Gastroesophageal sphincter (tissue), 3 donors: ENCODE data around the gene ANKZF1.

Experiments
- CTCF ChIP-seq, 4 experiments: fragments of 200-600 bp in 2 of 4; fragments of 450-650 bp in 2 of 4; sonication (generic) in 1 of 4; IDR thresholded peaks; one replicate each; pipeline ENCODE4 v1.5.1; 2017 to 2019; ENCODE audit warnings: antibody characterized with exemption in 4 of 4, mild to moderate bottlenecking in 2 of 4, moderate library complexity in 2 of 4
- EP300 ChIP-seq: sonication (generic); formaldehyde crosslinking; IDR thresholded peaks from one replicate; pipeline ENCODE4 v1.6.1; 2017; ENCODE audit warnings: antibody characterized with exemption, mild to moderate bottlenecking
- POLR2A ChIP-seq, 2 donors: fragments of 450-650 bp; IDR thresholded peaks; one replicate each; pipeline ENCODE4 v1.6.1; 2017; ENCODE audit warnings: antibody characterized with exemption in 2 of 2, mild to moderate bottlenecking in 2 of 2, moderate library complexity in 1 of 2
- POLR2AphosphoS5 ChIP-seq: sonication (generic); formaldehyde crosslinking; IDR thresholded peaks from one replicate; pipeline ENCODE4 v1.6.1; 2017; ENCODE audit warnings: antibody characterized with exemption

- TF ChIP-seq CTCF (IDR thresholded peaks at IDR 0.05): peak in 1 of 4 experiments; percentile 7
- peak; percentile 79 to 82 for TF ChIP-seq POLR2A (IDR thresholded peaks at IDR 0.05)
- peak; percentile 91 for TF ChIP-seq POLR2AphosphoS5
- no peak for TF ChIP-seq EP300
Measured at GRCh38 chr2:219245148-219245898, 15.7 kb downstream of the ANKZF1 start, which contains the start of the genes GLB1L and STK16.
